DND-41 (cell line): ENCODE results near the gene OR1K1.
"Not testable (repeated sequence)": the region's sequence is repeated elsewhere in the genome, so short reads cannot be mapped to it uniquely, and the experiment has no call there.

Experiments
- ATAC-seq: fragments of 200-7000 bp; cut with Tn5 transposase; 3 replicates; pipeline ENCODE4 v1.9.1; 2021; ENCODE audit warnings: low read depth; ENCODE audit not compliant: insufficient read depth
- DNase-seq: peaks from one replicate; pipeline ENCODE4 v3.0.0-alpha.2; 2020
- H2AFZ ChIP-seq: 2 replicates; pipeline ENCODE4 v1.6.0; 2012; ENCODE audit warnings: low read depth, low read length
- H3K27ac ChIP-seq: 2 replicates; pipeline ENCODE4 v1.5.1; 2012; ENCODE audit warnings: low read length, inconsistent platforms
- H3K27me3 ChIP-seq: fragments of 200-600 bp; sonication (generic); 2 replicates; pipeline ENCODE4 v1.6.0; 2012; ENCODE audit warnings: low read length, mild to moderate bottlenecking, inconsistent platforms; ENCODE audit not compliant: insufficient read depth, poor library complexity
- H3K36me3 ChIP-seq: 2 replicates; pipeline ENCODE4 v1.5.1; 2012; ENCODE audit warnings: low read length, inconsistent platforms; ENCODE audit not compliant: insufficient read depth
- H3K4me1 ChIP-seq: 2 replicates; pipeline ENCODE4 v1.5.1; 2012; ENCODE audit warnings: mild to moderate bottlenecking, low read length; ENCODE audit not compliant: insufficient read depth
- H3K4me2 ChIP-seq: 2 replicates; pipeline ENCODE4 v1.6.0; 2012; ENCODE audit warnings: mild to moderate bottlenecking, moderate library complexity, low read length, inconsistent platforms; ENCODE audit not compliant: insufficient read depth
- H3K4me3 ChIP-seq, 2 experiments: fragments of 200-600 bp in 1 of 2; shearing (Covaris generic) in 1 of 2; 2 replicates each; pipeline ENCODE4 v1.5.1; 2012 to 2016; ENCODE audit warnings: inconsistent platforms in 2 of 2, low read length in 2 of 2, mild to moderate bottlenecking in 2 of 2, low read depth in 1 of 2, moderate library complexity in 1 of 2
- H3K79me2 ChIP-seq: 2 replicates; pipeline ENCODE4 v1.6.0; 2012; ENCODE audit warnings: low read length, inconsistent platforms; ENCODE audit not compliant: insufficient read depth
- H3K9ac ChIP-seq: 2 replicates; pipeline ENCODE4 v1.6.0; 2012; ENCODE audit warnings: low read depth, mild to moderate bottlenecking, inconsistent platforms, low read length, moderate library complexity
- H3K9me3 ChIP-seq: 2 replicates; pipeline ENCODE4 v1.5.1; 2012; ENCODE audit warnings: low read length, moderate library complexity, mild to moderate bottlenecking, inconsistent platforms; ENCODE audit not compliant: insufficient read depth, severe bottlenecking
- H4K20me1 ChIP-seq: 2 replicates; pipeline ENCODE4 v1.6.0; 2012; ENCODE audit warnings: low read length; ENCODE audit not compliant: insufficient read depth
- CTCF ChIP-seq: IDR thresholded peaks from 2 replicates; pipeline ENCODE4 v1.5.1; 2012; ENCODE audit warnings: borderline replicate concordance, low read length, moderate library complexity, mild to moderate bottlenecking; ENCODE audit not compliant: poor library complexity, severe bottlenecking; ENCODE audit errors: extremely low read depth
- EZH2 ChIP-seq: IDR thresholded peaks from 3 replicates; pipeline ENCODE4 v1.6.1; 2012; ENCODE audit warnings: borderline replicate concordance, low read depth, mild to moderate bottlenecking, moderate library complexity, low read length, inconsistent platforms; ENCODE audit not compliant: severe bottlenecking

OR1K1 gene

DNA sequence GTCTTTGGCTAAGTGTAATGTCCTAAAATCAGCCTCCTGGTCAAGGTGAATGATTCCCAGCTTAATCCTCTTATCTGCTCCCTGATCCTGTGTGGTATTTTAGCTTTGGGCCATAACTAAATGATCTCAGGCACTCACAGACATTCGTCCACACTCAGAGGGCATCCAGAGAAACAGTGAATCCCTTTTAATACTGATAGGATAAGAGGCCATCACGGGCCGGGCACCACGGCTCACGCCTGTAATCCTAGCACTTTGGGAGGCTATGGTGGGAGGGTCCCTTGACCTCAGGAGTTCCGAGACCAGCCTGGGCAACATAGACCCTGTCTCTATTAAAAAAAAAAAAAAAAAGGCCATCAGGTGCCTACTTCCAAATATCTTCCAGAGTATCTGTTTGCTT is 22.1 kb downstream of the OR1K1 start:
- H3K4me3 ChIP-seq: no peak overlapping the region
- peaks cover 6% of the 10 kb centered on the region; the same call in 1 of the 2 replicates for H4K20me1 ChIP-seq
- ATAC-seq: no peak
- H3K4me1 ChIP-seq: peaks cover 14% of the 10 kb centered on the region
- no peak for DNase-seq
- H3K27me3 ChIP-seq: no peaks in the 10 kb centered on the region
- H3K27ac ChIP-seq: no peak overlapping the region
- H3K79me2 ChIP-seq: peaks cover 30% of the 10 kb centered on the region
- no peak overlapping the region for H3K9ac ChIP-seq
- peaks cover 65% of the 10 kb centered on the region for H3K36me3 ChIP-seq
- H2AFZ ChIP-seq: no peak overlapping the region
- TF ChIP-seq EZH2 (no peak), CTCF (no peak)
- no peaks in the 10 kb centered on the region for H3K9me3 ChIP-seq
- H3K4me2 ChIP-seq: no peak overlapping the region

DNA sequence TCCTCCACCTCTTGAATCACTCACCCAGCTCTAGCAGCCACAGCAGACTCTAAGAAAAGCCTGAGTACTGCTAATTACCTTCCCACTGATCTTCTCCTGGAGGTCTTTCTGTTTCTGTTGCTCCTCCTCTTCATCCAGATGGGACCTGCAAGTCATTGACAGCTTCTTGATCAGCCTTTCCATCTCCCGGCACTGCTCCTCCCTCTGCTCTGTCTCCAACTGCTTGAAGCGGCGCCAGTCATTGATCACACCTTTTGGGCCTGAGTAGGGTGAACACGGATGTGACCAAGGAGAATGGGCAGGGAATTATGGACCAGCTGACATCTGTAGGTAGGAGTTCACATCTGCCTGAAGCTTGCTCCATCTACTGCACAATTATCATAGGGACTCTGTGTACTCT is 23.0 kb downstream of the OR1K1 start:
- no peak for DNase-seq
- Histone ChIP-seq H3K4me2 (no peak overlapping the region), H3K4me1 (peaks cover 23% of the 10 kb centered on the region), H3K79me2 (peaks cover 39% of the 10 kb centered on the region), H3K27ac (no peak overlapping the region), H3K9ac (no peak overlapping the region), H2AFZ (no peak overlapping the region), H4K20me1 (peaks cover 12% of the 10 kb centered on the region; the same call in 1 of the 2 replicates), H3K36me3 (peaks cover 59% of the 10 kb centered on the region), H3K9me3 (no peaks in the 10 kb centered on the region), H3K27me3 (no peaks in the 10 kb centered on the region), H3K4me3 (no peak overlapping the region)
- no peak for ATAC-seq
- TF ChIP-seq EZH2: no peak
- no peak for TF ChIP-seq CTCF

- peaks cover 28% of the 10 kb centered on the region for H3K36me3 ChIP-seq
- peaks cover 28% of the 10 kb centered on the region for H3K4me1 ChIP-seq
- H3K27me3 ChIP-seq: no peaks in the 10 kb centered on the region
- no peaks in the 10 kb centered on the region for H3K9me3 ChIP-seq
- peak overlapping the region; percentile 85 for H3K9ac ChIP-seq
- ATAC-seq: peak; percentile 20
- peak overlapping the region; percentile 79 to 99 for H3K4me3 ChIP-seq
- peaks cover 12% of the 10 kb centered on the region; the same call in 1 of the 2 replicates for H4K20me1 ChIP-seq
- peak overlapping the region; percentile 98 for H3K4me2 ChIP-seq
- DNase-seq: no peak
- H3K79me2 ChIP-seq: peaks cover 43% of the 10 kb centered on the region
- H3K27ac ChIP-seq: peak overlapping the region; percentile 97
- TF ChIP-seq CTCF: no peak
- no peak for TF ChIP-seq EZH2
- peak overlapping the region; percentile 95 for H2AFZ ChIP-seq
Observed at GRCh38 chr9:122827761-122828093, 27.8 kb downstream of the OR1K1 start.

DNA sequence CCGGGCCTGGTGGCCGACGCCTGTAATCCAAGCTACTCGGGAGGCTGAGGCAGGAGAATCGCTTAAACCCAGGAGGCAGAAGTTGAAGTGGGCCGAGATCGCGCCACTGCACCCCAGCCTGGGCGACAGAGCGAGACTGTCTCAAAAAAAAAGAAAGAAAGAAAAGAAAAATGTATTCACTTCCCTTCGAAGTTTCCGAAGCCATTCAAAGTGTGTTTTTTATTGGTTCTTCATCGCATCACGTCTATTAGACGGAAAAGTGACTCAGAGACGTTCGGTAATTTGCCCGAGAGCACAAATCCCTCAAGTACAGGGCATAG is 29.0 kb downstream of the OR1K1 start:
- Histone ChIP-seq H3K27ac (peak overlapping the region; percentile 97), H3K4me1 (peaks cover 28% of the 10 kb centered on the region), H3K9ac (peak overlapping the region; percentile 85), H2AFZ (peak overlapping the region; percentile 95), H3K36me3 (peaks cover 21% of the 10 kb centered on the region), H3K4me3 (peak overlapping the region; percentile 79 to 99; a peak in 3 of 4 replicates), H4K20me1 (peaks cover 11% of the 10 kb centered on the region; the same call in 1 of the 2 replicates), H3K79me2 (peaks cover 41% of the 10 kb centered on the region), H3K4me2 (peak overlapping the region; percentile 98)
- H3K27me3 ChIP-seq, ATAC-seq, DNase-seq, H3K9me3 ChIP-seq: not testable (repeated sequence)
